Neural cell (in vitro differentiated cells): ENCODE data around the gene SLC15A4. TPM values are rescaled to one million over a fixed set of nuclear protein-coding genes. Genes with fewer than 3 reads are reported as not detected.

Experiments
- H2AFZ ChIP-seq: fragments of 200-600, 300-800 bp; sonication (generic), shearing (Covaris generic); 2 replicates; pipeline ENCODE4 v1.6.0; 2014; ENCODE audit warnings: low read depth, mild to moderate bottlenecking, antibody characterized with exemption, low read length, moderate library complexity
- H3F3A ChIP-seq: fragments of 200-600 bp; shearing (Covaris generic); 2 replicates; pipeline ENCODE4 v1.6.1; 2016; ENCODE audit warnings: mild to moderate bottlenecking, moderate library complexity, mixed read lengths, antibody characterized with exemption, low read length; ENCODE audit not compliant: insufficient read depth, poor library complexity, severe bottlenecking
- H3K27ac ChIP-seq: fragments of 200-600, 300-800 bp; sonication (generic), shearing (Covaris generic); 2 replicates; pipeline ENCODE4 v1.5.1; 2014; ENCODE audit warnings: mild to moderate bottlenecking, low read length, moderate library complexity
- H3K27me3 ChIP-seq: fragments of 300-800, 200-600 bp; sonication (generic), shearing (Covaris generic); 2 replicates; pipeline ENCODE4 v1.6.0; 2014; ENCODE audit warnings: mild to moderate bottlenecking, low read depth, low read length, moderate library complexity; ENCODE audit not compliant: insufficient read depth
- H3K36me3 ChIP-seq: fragments of 300-800, 200-600 bp; sonication (generic), shearing (Covaris generic); 2 replicates; pipeline ENCODE4 v1.5.1; 2014; ENCODE audit warnings: mild to moderate bottlenecking, antibody characterized with exemption, low read length, moderate library complexity; ENCODE audit not compliant: insufficient read depth
- H3K4me2 ChIP-seq: fragments of 300-800, 200-600 bp; sonication (generic), shearing (Covaris generic); 2 replicates; pipeline ENCODE4 v1.6.0; 2014; ENCODE audit warnings: mild to moderate bottlenecking, low read length
- H3K4me3 ChIP-seq: fragments of 300-800, 200-600 bp; sonication (generic), shearing (Covaris generic); 2 replicates; pipeline ENCODE4 v1.5.1; 2014; ENCODE audit warnings: mild to moderate bottlenecking, low read length, moderate library complexity
- H3K79me2 ChIP-seq: fragments of 200-600 bp; shearing (Covaris generic); replicated peaks from 2 replicates; pipeline ENCODE4 v1.6.0; 2014; ENCODE audit warnings: mild to moderate bottlenecking, low read length, moderate library complexity; ENCODE audit not compliant: insufficient read depth
- H3K9ac ChIP-seq: fragments of 300-800, 200-600 bp; sonication (generic), shearing (Covaris generic); 2 replicates; pipeline ENCODE4 v1.6.1; 2016; ENCODE audit warnings: mild to moderate bottlenecking, low read length, mixed read lengths
- H3K9me2 ChIP-seq: fragments of 200-600 bp; shearing (Covaris generic); 2 replicates; pipeline ENCODE4 v1.6.1; 2016; ENCODE audit warnings: mild to moderate bottlenecking, low read length, mixed read lengths; ENCODE audit not compliant: insufficient read depth
- H3K9me3 ChIP-seq: fragments of 200-600, 300-800 bp; sonication (generic), shearing (Covaris generic); 2 replicates; pipeline ENCODE4 v1.6.1; 2016; ENCODE audit warnings: mild to moderate bottlenecking, mixed run types, low read length, moderate library complexity, mixed read lengths
- H4K20me1 ChIP-seq: fragments of 200-600 bp; shearing (Covaris generic); 2 replicates; pipeline ENCODE4 v1.6.1; 2016; ENCODE audit warnings: mild to moderate bottlenecking, mixed run types; ENCODE audit not compliant: insufficient read depth
- EP300 ChIP-seq: fragments of 450-650 bp; conservative IDR thresholded peaks from 2 replicates; pipeline ENCODE4 v1.6.1; 2014; ENCODE audit warnings: antibody characterized with exemption, mild to moderate bottlenecking, moderate library complexity; ENCODE audit not compliant: poor library complexity, severe bottlenecking
- EZH2 ChIP-seq: fragments of 200-600, 300-800 bp; shearing (Covaris generic), sonication (generic); IDR thresholded peaks from 2 replicates; pipeline ENCODE4 v1.6.1; 2014; ENCODE audit warnings: antibody characterized with exemption, low read length, borderline replicate concordance, mild to moderate bottlenecking; ENCODE audit not compliant: insufficient read depth, poor library complexity, severe bottlenecking
- MXI1 ChIP-seq: fragments of 450-650 bp; conservative IDR thresholded peaks from 2 replicates; pipeline ENCODE4 v1.6.1; 2014; ENCODE audit warnings: antibody characterized with exemption, mild to moderate bottlenecking; ENCODE audit not compliant: poor library complexity, severe bottlenecking
- POLR2AphosphoS5 ChIP-seq: IDR thresholded peaks from 2 replicates; pipeline ENCODE4 v1.6.1; 2012
- RAD21 ChIP-seq: fragments of 450-650 bp; conservative IDR thresholded peaks from 2 replicates; pipeline ENCODE4 v1.6.1; 2014; ENCODE audit warnings: antibody characterized with exemption, mild to moderate bottlenecking, moderate library complexity
- REST ChIP-seq: IDR thresholded peaks from 2 replicates; pipeline ENCODE4 v1.6.1; 2012; ENCODE audit warnings: borderline replicate concordance
- SMC3 ChIP-seq: fragments of 450-650 bp; conservative IDR thresholded peaks from 2 replicates; pipeline ENCODE4 v1.6.1; 2014; ENCODE audit warnings: antibody characterized with exemption, mild to moderate bottlenecking, moderate library complexity; ENCODE audit not compliant: poor library complexity
- TAF1 ChIP-seq: IDR thresholded peaks from 2 replicates; pipeline ENCODE4 v1.6.1; 2012; ENCODE audit warnings: low read depth
- polyA plus RNA-seq: library from polyadenylated mRNA; depleted of rRNA; stranded (reverse); fragments of >200 nt; gene quantifications from 2 replicates; pipeline ENCODE4 v1.2.3, GENCODE V29; 2014
- TF ChIP-seq, protein P1 (sequence below): fragments of 450-650 bp; IDR thresholded peaks from 2 replicates; pipeline ENCODE4 v1.5.1; 2014; ENCODE audit warnings: antibody characterized with exemption, mild to moderate bottlenecking, moderate library complexity; ENCODE audit not compliant: poor library complexity, severe bottlenecking

The SLC15A4 gene
- polyA plus RNA-seq, 1 donor from 2014 or later: 34.7 TPM

- Histone ChIP-seq H3K27ac (no peak overlapping the region), H3K9me3 (no peaks in the 10 kb centered on the region), H4K20me1 (no peaks in the 10 kb centered on the region), H3K4me2 (no peak overlapping the region), H3K79me2 (no peaks in the 10 kb centered on the region), H3K4me3 (no peak overlapping the region), H3K9ac (no peak overlapping the region), H3K9me2 (no peaks in the 10 kb centered on the region), H2AFZ (no peak overlapping the region), H3K36me3 (no peaks in the 10 kb centered on the region), H3F3A (no peaks in the 10 kb centered on the region), H3K27me3 (no peaks in the 10 kb centered on the region)
- no peak for TF ChIP-seq SMC3
- TF ChIP-seq MXI1: no peak
- TF ChIP-seq POLR2AphosphoS5: no peak
- TF ChIP-seq RAD21: no peak
- no peak for TF ChIP-seq EZH2
- TF ChIP-seq EP300: no peak
- TF ChIP-seq TAF1: no peak
- TF ChIP-seq REST: no peak
- TF ChIP-seq, protein P1, sequence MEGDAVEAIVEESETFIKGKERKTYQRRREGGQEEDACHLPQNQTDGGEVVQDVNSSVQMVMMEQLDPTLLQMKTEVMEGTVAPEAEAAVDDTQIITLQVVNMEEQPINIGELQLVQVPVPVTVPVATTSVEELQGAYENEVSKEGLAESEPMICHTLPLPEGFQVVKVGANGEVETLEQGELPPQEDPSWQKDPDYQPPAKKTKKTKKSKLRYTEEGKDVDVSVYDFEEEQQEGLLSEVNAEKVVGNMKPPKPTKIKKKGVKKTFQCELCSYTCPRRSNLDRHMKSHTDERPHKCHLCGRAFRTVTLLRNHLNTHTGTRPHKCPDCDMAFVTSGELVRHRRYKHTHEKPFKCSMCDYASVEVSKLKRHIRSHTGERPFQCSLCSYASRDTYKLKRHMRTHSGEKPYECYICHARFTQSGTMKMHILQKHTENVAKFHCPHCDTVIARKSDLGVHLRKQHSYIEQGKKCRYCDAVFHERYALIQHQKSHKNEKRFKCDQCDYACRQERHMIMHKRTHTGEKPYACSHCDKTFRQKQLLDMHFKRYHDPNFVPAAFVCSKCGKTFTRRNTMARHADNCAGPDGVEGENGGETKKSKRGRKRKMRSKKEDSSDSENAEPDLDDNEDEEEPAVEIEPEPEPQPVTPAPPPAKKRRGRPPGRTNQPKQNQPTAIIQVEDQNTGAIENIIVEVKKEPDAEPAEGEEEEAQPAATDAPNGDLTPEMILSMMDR: no peak
Measured at GRCh38 chr12:128786741-128787391, 36.9 kb downstream of the SLC15A4 start.

- H3K4me3 ChIP-seq: no peak overlapping the region
- H3K9me2 ChIP-seq: no peaks in the 10 kb centered on the region
- no peaks in the 10 kb centered on the region for H3K9me3 ChIP-seq
- H3K4me2 ChIP-seq: no peak overlapping the region
- no peak overlapping the region for H2AFZ ChIP-seq
- no peaks in the 10 kb centered on the region for H3F3A ChIP-seq
- no peak overlapping the region for H3K9ac ChIP-seq
- no peaks in the 10 kb centered on the region for H3K27me3 ChIP-seq
- H4K20me1 ChIP-seq: no peaks in the 10 kb centered on the region
- H3K27ac ChIP-seq: no peak overlapping the region
- H3K36me3 ChIP-seq: no peaks in the 10 kb centered on the region
- no peaks in the 10 kb centered on the region for H3K79me2 ChIP-seq
- no peak for TF ChIP-seq POLR2AphosphoS5
- no peak for TF ChIP-seq SMC3
- TF ChIP-seq, protein P1: no peak
- TF ChIP-seq TAF1: no peak
- TF ChIP-seq EP300: no peak
- TF ChIP-seq RAD21: no peak
Measured at GRCh38 chr12:128784030-128784760, 39.6 kb downstream of the SLC15A4 start.
